Left lobe of liver (tissue), 2 donors: ENCODE data around the gene RAB3C. TPM values are rescaled to one million over a fixed set of nuclear protein-coding genes. Genes with fewer than 3 reads are reported as not detected.

Experiments used
- ATAC-seq: fragments of 200-7000 bp; cut with Tn5 transposase; one replicate; pipeline ENCODE4 v1.9.1; 2020; ENCODE audit warnings: mild to moderate bottlenecking, moderate library complexity
- DNase-seq: peaks from one replicate; pipeline ENCODE4 v3.0.0-alpha.2; 2020; ENCODE audit warnings: low spot score
- total RNA-seq: library from RNA; stranded (reverse); gene quantifications from one replicate; pipeline ENCODE4 v1.2.1, GENCODE V29; 2021
- donor health status: DM: no; HTN: no; CAD: no; lungs with moderate emphysema.
- donor health status: DM: no; HTN: yes; CAD: no.

Gene RAB3C
- total RNA-seq, 1 donor from 2014 or later = 0.38 TPM

DNA sequence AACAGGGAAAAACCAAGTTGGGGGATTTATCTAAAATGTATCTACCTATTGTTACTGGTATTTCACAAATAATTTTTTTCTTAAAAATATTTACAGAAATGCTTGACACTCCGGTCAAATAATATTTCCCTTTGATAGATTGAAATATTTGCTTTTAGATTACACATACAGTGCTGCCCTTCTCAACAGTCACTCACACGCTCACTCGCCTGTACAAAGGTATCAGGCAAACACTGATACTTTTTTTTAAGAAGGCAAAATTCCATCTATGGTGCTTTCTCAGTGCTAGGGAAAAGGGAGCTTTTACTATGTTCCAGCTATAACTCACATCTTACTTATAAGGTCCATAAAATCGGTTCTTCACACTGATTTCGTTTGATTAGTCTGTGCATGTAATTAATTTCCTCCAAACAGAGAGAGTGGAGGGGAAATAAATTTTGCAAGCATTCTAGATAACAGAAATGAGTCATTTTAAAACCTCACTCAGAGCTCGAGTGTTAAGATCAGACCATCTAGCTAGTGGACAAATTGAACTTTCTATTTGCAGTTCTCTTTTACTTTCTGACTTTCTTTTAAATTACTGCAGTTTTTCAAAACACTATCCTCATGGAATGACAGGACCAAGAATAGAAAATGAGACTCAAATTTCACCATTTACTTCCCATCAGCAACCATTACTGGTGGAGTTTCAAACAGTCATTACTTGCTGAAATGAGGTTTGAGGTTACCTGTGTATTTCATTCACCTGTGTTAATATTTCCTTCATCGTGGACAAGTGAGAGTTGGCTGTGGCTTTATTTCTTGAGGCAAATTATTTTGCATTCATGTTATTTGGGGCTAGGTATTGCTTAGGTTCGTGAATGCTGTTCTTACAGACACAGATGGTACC lies 273.2 kb downstream of the RAB3C start:
- DNase-seq (no peak), ATAC-seq (no peak)

DNA sequence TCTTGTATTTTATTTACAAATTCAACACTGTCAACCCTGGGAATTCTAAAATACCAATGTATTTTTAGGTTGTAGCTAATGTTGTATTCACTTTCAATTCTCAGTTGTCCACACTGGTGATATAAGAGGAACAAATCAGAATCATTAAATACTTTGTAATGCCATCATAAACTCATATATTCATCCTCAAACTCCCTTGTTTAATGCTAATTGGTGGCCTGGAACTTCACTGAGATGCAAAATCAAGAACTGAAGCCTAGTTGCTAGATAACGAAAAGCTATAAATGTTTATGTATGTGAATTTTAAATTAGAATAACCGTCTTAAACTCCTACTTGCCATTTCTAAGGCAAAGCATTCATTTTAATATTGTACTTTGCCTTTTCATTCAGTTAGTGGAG lies 274.7 kb downstream of the RAB3C start:
- DNase-seq = no peak
- ATAC-seq = no peak

DNA sequence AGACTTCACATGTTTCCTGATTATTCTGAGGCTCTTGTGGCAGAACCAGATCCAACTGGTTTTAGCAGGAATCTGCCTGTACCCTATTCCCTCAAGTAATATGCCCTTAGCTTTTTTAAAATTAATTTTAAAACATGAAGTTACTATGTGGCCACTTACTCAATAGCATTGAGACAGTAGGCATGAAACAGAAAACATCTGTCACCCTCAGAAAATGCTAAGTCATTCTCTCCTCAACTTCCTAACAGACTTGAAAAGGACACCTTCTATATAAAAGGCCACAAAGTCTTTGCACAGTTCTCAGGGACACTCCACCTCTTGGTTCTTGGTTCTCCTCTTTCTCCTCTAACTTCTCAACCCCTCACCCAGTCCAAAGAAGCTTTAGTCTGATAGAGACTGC lies 277.8 kb downstream of the RAB3C start:
- ATAC-seq (no peak), DNase-seq (no peak)

GRCh38 chr5:58868931-58869330 lies 286.1 kb downstream of the RAB3C start:
- ATAC-seq = no peak
- no peak for DNase-seq

DNA sequence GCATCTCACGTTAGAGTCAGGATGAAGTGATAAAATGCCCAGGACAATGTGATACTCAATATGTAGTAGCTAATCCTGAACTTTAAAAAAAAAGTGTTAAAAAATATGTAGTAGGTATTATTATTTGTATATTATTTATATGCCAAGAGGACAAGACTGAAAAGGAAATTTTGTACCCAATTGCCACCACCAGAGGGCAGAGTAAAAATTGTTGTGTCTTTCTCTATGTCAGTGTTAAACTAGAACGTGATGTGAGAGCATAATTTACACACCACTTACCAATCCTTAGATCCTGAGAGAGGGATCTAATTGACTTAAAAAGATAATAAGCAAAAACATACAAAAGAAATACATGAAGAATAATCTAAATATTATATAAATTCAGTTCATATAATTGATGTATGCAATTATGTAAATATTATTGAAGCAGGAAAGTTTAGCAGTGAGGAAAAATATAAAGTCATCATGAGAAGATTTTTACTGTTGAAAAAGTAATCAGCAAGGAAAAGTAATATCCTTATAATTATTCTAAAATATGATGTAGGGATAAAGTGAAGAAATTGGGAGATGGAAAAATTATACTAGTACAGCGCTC lies 288.9 kb downstream of the RAB3C start:
- DNase-seq (no peak), ATAC-seq (peak; percentile 63)

DNA sequence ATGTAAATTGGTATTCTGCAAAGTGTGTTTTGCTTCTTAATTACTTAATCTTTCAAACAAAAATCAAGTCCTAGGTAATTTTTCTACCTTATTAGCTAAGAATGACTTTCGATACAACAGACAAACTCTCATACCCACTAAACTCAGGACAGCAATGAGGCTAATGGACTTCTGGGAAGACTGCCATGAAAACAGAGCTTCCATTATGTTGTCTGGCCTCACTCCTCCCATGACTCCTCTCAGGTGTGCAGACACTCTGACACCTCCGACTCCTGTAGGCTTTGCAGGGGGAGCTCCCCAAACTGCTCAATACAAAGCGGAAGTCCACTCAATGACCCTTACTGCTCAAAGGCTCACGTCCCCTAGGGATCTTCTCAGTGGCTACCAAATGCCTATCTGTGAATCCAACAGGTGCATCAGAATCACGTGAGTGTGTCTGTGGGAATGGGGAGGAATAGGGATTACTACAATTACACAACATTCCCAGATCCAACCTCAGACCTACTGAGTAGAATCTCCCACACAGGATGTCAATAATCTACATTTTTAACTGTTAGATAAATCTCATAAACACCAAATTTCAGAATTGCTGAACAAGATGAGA lies 289.9 kb downstream of the RAB3C start:
- no peak for DNase-seq
- no peak for ATAC-seq

- DNase-seq (no peak), ATAC-seq (no peak)
Measured at GRCh38 chr5:58875599-58875998, 292.7 kb downstream of the RAB3C start.

- DNase-seq (no peak), ATAC-seq (no peak)
Measured at GRCh38 chr5:58885260-58885659, 302.4 kb downstream of the RAB3C start.

DNA sequence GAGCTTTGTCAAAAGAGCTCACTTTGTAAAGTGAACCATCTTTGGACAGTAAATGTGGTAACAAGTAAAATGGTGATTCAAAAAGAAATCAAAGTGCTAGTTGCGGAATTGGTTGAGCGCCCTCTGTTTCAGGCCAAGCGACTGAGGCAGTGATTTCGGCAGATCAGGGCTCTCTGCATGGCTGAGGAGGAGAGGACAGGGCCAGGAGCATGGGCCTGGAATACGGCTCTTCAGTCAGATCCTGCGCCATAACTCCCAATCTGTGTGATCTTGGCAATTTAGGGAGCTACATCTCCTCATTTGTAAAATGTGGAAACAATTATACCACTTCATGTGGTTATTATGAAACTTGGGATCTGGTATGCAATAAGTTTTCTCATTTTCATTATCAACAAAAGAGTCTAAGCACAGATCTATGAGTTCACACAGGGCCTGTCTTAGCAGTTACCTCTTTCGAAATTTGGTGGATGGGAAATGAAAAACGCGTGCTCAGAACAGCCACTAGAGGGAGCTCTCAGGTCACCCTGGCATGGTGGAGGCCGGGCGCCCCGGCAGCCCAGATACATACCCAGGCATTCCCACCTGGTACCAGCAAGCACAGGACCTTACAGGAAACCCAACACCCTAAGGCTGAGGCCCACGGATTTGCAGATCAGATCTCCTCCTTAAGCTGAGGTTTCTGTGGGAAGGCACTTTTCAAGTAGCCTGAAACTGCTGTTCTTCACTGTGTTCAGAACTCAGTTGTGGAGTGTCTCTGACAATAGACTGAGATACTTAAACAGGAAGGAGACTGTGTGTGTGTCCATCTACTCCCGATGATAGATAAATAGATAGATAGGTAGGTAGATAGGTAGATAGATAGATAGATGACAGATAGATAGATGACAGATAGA lies 303.7 kb downstream of the RAB3C start:
- peak; percentile 95 for ATAC-seq
- DNase-seq = peak; percentile 55

DNA sequence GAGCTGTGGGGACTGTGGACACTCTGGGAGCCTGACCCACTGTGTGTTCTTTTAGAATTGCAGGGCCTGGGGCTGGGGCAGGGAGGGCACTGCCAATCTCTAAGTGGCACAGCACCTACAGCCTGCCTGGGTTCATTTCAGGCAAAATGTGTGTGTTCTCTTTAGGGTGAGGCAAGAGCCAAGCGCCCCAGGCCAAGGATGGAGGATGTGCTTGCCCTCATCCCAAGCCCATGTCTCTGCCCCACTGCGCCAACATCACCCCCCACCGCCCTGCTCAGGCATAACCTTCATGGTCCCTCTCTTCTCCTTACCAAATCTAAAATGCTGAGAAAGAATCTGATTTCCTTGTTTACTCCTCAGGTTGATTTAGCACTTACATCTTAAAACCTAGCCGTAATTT lies 304.4 kb downstream of the RAB3C start:
- no peak for DNase-seq
- no peak for ATAC-seq

GRCh38 chr5:58887721-58888409 lies 305.0 kb downstream of the RAB3C start:
- DNase-seq = no peak
- peak; percentile 36 for ATAC-seq

- DNase-seq (no peak), ATAC-seq (no peak)
Measured at GRCh38 chr5:58890265-58890664, 307.4 kb downstream of the RAB3C start.

DNA sequence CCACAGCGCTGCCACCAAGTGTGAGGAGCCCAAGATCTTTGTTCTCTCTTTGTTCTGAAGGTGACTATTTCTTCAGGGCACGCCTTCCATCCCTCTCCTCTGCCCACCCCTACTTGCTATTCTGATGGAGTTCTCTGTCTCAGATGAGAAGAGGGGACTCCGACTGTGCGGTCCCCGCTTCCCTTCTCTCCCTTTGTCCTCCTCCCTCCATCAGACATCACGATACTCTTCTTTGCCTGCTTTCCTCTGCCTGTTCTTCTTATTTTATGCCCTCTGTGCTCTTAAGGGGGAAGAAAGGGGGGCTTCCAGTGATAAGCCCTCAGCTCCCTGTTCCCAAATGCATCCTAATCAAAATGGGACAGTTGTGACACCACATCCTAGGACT lies 307.8 kb downstream of the RAB3C start:
- ATAC-seq = no peak
- no peak for DNase-seq

GRCh38 chr5:58891086-58891970 lies 308.5 kb downstream of the RAB3C start:
- DNase-seq = peak; percentile 56
- peak; percentile 80 for ATAC-seq

DNA sequence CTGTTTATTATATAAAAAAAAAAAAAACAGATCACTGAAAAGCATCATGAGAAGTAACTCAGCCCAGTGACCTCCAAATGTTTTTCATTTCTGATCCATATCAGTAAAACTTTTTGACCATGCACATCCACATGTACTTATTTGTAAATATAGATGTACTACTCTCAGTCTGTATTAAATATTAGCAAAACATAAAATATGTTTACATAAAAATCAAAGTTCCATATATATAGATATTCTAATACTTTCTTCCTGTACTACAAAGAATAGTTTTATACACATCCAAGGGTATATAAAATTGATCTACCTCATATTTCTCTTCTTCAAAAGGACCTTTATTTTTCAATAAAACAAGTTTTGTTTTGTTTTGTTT lies 309.1 kb downstream of the RAB3C start:
- ATAC-seq = no peak
- DNase-seq = no peak

GRCh38 chr5:58893551-58893950 lies 310.7 kb downstream of the RAB3C start:
- no peak for ATAC-seq

DNA sequence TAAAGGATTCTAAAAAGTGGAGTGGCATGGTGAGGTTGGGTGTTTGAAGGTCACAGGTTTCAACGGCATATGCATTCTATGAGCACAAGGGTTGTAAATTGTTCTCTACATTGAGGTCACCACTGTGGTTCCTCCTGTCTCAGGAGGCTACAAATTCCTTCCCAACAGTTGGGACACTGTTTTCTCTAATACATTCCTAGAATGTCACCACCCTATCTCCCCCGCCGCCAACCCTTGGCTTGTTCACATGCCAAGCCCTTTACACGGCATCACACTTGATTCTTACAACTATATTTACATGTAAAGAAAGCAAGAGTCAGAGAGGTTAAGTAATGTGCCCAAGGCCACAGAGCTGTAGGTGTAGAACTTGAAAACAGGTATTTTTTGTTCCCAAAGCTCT lies 315.1 kb downstream of the RAB3C start:
- DNase-seq = no peak
- no peak for ATAC-seq

More at GRCh38 chr5:58893551-58893950, 310.7 kb downstream of the RAB3C start:
- no peak for DNase-seq

DNA sequence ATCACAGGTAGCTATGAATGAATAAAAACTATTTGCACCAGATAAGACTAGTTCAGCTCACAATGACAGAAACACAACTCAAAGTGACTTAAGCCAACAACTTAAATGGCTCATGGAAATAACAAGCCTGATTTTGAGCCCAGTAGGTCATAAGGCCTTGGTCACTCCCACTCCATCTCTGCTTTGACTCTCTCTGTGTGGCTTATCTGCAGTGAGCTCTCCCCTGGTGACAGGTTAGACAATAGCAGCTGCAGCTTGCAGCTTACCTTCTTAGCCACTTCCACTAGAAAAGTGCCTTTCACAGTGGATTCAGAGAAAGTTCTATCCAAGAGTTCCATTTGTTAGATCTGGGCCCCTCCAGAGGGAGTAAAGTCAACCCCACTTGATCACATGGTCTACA lies 315.7 kb downstream of the RAB3C start:
- no peak for ATAC-seq
- DNase-seq = no peak

- DNase-seq = no peak
- no peak for ATAC-seq
Measured at GRCh38 chr5:58901271-58901670, 318.4 kb downstream of the RAB3C start.

DNA sequence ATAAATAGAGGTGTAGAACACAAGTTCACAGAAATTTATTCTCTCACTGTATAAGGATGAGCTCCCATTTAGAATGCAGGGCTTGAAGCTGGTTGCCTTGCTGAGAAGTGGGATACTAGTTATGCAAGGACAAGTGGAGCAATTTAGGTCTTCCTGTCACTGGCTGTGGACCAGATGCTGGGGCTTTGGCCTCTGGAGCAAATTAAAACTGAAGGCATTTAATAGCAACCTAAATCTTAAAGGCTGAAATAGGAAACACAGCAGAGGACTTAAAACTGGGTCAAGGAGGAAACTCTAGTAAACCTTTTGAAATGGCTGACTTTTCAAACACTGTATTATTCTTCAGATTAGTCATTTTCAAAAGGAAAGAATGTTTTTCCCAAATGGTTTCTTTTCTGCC lies 319.4 kb downstream of the RAB3C start:
- ATAC-seq (no peak), DNase-seq (no peak)
